Left colon (tissue), 2 donors: ENCODE measurements around the gene ARHGAP24. TPM values are rescaled to one million over a fixed set of nuclear protein-coding genes. Genes with fewer than 3 reads are reported as not detected.

Source experiments
- ATAC-seq: fragments of 200-7000 bp; cut with Tn5 transposase; one replicate; pipeline ENCODE4 v1.9.1; 2020; ENCODE audit warnings: mild to moderate bottlenecking, moderate library complexity
- DNase-seq, 2 donors: peaks; one replicate each; pipeline ENCODE4 v3.0.0-alpha.2; 2020
- intact Hi-C, 2 donors: fragments of 100-400 bp; cut with DNase I in 1 of 2; cut with micrococcal nuclease in 1 of 2; formaldehyde crosslinking; loops; one replicate each; pipeline versions ENCODE4 v1.11.2 to v1.14.0; 2022; cut with DNase I, micrococcal nuclease
- total RNA-seq, 2 donors: library from RNA; stranded (reverse); fragmentation: NEBNext Ultra II Directional; extraction: Animal tissue kit (Norgen Biotek cat#: 25700); gene quantifications; one replicate each; pipeline ENCODE4 v1.2.1, GENCODE V29; 2021
- donor health status: DM: no; HTN: no; CAD: no.
- donor health status: DM: yes; HTN: yes; CAD: no.

ARHGAP24 gene
- total RNA-seq, 2 donors from 2014 or later, result 6.0 to 7.0 TPM

- intact Hi-C loops, result loop anchor here in 1 of 2 donors (2.0 kb wide), 1 partner anchor 601 kb away; no protein-coding TSS in a partner anchor
- ATAC-seq (peak; percentile 84), DNase-seq (no peak)
Observed at GRCh38 chr4:85747882-85748491, 273.0 kb downstream of the ARHGAP24 start.

DNA sequence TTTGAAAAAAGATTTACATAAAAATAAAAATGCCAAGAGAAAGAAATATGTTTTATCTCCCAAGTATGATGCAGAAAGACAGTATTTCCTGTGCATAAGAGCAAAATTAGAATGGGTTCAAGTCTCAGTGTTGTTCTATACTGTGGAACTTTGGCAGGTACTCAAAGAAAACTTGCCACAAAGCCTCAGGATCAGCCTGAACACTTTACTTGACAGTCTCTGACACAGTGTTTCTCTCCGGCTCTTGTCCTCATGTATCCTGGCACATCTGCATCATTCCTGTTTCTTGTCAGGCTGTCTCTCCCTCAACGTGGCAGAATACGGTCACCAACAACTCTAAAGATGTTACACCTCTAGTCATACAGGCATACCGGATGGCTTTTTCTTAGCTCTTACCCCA, 273.7 kb downstream of the ARHGAP24 start:
- no peak for DNase-seq
- no peak for ATAC-seq
- intact Hi-C loops, result no loop called here

DNA sequence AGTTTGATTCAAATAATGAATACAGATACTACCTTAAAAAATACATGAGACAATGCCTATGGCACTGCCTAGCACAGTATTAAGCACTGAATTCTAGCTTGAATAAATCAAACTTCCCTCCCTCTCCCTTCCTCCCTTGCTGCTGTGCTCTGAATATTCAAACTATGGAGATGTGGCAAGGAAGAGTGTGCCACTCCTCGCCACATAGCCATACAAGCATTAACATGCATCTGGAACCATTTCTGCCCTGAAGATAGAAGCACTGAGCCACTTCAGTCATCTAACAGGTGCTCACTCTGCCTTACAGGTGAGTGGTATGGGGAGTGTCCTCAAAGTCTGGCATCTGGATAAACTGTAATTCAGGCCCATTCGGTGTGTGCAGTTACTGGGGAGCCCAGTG, 276.9 kb downstream of the ARHGAP24 start:
- intact Hi-C loops, result no loop called here
- DNase-seq (no peak), ATAC-seq (no peak)

DNA sequence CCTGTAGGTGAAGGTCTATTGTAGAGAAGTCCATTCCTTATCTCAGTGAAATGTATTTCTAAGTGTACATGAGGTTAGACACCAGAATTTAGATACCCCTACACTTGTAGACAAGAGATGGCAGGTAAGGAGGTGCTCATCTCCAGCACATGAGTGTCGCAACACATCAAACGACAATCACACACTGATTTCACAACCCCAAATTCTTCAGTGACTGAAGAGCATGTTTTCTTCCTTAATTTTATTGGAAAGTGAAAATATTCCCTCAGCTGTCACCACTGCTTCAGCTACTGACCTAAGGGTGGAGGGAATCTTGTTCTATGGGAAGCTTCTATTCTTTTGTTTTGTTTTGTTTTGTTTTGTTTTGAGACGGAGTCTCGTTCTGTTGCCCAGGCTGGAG, 280.3 kb downstream of the ARHGAP24 start:
- intact Hi-C loops, result no loop called here
- ATAC-seq, result no peak
- no peak for DNase-seq

DNA sequence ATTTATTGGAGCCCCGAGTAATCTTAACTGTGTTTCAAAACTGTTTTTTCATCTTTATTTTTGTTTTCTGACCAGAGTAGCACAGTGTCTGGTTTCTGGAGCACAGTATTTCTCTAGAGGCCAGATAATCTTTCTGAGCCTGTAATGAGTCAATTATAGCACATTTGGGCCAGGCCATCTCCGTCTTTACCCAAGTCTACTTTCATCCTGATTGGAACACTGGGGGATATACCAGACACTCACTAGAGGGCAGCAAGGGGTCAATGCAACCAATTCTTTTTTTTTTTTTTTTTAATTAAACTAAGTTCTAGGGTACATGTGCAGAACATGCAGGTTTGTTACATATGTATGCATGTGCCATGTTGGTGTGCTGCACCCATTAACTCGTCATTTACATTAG, 282.0 kb downstream of the ARHGAP24 start:
- intact Hi-C loops, result no loop called here
- DNase-seq (no peak), ATAC-seq (no peak)

DNA sequence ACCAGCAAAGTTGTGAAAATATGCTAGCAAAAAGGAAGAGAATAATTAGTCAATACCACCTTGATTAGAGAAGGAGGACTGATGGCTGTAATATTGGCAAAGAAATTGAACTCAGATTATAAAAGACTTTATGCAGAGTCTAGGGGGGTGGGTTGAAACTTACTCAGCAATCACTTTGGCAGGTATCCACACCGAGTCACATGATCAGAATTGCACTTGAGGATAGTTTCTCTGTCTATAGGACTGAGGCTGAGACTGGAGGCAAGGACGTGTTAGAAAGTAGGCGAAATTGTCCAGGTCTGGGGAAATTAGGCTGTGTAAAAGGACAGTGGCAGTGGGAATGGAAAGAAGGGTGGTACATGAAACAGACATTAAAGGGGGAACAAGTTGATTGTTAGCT, 284.4 kb downstream of the ARHGAP24 start:
- DNase-seq (no peak), ATAC-seq (no peak)
- intact Hi-C loops, result no loop called here

- no peak for ATAC-seq
- intact Hi-C loops, result no loop called here
Observed at GRCh38 chr4:85760511-85760910, 285.6 kb downstream of the ARHGAP24 start.

DNA sequence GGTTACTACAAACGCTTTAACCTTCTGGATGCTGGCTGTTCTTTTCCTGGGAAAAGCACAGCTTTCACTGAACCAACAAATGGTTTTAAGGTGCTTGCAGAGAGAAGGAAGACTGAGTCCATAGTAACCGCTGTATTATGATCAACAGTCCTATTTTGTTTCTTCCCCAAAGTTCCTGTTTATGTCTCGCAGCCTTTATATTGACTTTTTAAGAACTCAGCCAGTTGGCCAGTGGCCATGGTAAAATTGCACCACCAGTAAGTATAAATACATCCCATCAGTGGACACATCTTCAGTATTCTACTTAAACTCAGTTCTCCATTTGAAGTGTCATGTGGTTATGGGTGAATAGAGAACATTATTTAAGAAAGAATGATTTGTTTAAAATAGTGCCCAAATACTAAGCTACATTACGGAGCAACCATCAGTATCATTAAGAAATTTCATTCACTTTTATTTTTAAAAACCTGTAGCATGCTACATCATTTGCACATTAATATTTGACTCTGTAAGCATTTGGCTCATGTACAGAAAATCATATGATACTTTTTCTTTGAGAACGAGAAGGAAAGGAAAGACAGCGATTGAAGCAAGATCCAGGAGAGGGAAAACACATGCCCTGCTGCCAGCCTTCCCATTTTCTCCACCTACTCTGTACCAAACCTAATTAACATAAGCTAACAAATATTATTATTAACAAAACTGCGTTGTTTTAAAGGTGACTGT, 287.0 kb downstream of the ARHGAP24 start:
- intact Hi-C loops, result no loop called here
- ATAC-seq (no peak), DNase-seq (peak; percentile 33 to 46)

More at GRCh38 chr4:85760511-85760910, 285.6 kb downstream of the ARHGAP24 start:
- DNase-seq, result no peak

DNA sequence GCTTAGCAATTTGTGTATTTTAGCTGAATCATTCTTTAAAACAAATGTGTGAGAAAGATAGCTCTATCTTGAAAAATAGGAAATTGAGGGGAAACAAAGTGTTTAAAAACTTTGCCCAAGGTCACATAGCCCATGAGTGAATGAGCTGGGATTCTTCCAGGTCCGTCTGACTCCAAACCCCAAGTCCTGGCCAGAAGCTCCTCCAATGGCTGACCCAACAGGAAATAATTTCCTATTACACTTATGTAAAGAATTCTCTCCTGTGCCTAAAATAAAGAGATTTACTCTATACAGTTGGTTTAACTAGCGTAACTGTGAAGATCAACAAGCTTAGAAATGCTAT, 287.6 kb downstream of the ARHGAP24 start:
- intact Hi-C loops, result no loop called here
- ATAC-seq, result no peak
- DNase-seq, result no peak

DNA sequence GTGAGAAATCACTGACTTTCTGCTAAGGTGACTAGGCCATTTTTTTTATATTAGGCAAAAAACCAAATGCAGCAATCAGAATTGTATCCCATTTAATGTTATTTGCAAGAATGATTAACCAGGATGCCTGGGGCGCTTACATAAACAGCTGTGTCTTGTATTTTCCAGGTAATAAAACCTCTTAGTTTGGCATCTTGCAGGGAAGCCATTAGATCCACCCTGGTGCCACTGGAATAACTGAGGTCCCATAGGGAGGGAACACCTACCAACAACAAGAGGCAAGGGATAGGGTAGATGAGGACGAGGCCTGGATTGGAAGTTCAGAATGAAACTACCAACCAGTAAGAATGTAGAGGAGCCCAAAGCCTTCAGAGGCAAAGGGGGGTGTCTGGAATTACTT, 288.3 kb downstream of the ARHGAP24 start:
- no peak for ATAC-seq
- intact Hi-C loops, result no loop called here
- DNase-seq, result no peak

DNA sequence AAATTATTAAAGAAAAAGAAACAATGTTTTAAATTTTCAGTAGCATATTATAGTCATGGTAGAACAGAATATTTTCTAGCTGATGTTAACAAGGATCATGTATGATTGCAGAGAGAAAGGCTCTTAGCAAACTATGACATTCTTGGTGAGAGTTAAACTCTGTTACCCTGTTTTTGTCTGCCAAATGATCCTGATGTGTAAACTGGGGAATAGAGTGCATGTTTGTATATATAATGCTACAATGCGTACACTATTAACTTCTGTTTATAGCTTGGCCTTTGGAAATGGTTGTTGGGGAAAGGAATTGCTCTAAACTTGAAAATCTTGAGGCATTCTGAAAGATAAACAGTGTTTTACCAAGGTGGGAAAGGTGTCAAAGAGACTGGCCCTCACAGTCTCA, 292.7 kb downstream of the ARHGAP24 start:
- no peak for DNase-seq
- ATAC-seq, result no peak
- intact Hi-C loops, result no loop called here

DNA sequence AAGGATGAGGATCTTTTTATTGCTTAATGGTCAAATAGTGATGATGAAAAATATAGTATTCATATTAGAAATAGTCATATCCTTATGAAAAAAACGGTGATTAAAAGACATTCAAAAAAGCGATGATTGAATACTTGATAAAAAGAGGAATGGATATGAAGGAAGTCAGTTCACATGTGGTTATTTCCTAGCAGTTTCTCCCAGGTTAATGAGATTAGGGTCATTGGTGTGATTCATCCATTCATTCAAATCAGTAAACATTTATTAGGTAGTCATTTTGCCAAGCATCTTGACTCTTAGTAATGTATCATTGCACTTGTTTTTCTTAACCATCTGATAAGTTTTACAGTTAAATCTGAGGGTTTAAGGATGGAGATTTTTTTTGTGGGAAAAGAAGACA, 294.1 kb downstream of the ARHGAP24 start:
- no peak for DNase-seq
- intact Hi-C loops, result no loop called here
- no peak for ATAC-seq

GRCh38 chr4:85772470-85772869, 297.5 kb downstream of the ARHGAP24 start:
- ATAC-seq (no peak), DNase-seq (no peak)
- intact Hi-C loops, result no loop called here

GRCh38 chr4:85773372-85773771, 298.4 kb downstream of the ARHGAP24 start:
- ATAC-seq (no peak), DNase-seq (no peak)
- intact Hi-C loops, result no loop called here

DNA sequence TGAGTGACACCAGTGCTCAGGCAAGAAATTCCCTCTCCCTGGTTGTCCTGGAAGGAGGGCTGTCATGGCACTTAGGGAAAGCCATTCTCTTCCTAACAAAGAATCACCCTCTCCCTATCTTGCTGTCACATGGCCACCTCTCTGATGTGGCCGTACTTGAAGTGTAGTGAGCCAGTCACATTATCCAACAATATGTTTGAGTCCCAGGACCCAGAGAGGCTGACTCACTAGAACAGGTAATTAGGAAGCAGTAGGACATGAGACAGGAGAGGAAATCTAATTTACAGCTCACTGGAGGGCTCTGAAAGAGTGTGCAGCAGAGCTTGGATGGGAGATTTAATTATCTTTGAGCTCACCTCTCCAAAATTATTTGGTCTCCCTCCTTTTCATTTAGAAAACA, 299.1 kb downstream of the ARHGAP24 start:
- intact Hi-C loops, result no loop called here
- no peak for DNase-seq
- no peak for ATAC-seq

GRCh38 chr4:85774489-85774888, 299.5 kb downstream of the ARHGAP24 start:
- DNase-seq (no peak), ATAC-seq (no peak)
- intact Hi-C loops, result no loop called here

DNA sequence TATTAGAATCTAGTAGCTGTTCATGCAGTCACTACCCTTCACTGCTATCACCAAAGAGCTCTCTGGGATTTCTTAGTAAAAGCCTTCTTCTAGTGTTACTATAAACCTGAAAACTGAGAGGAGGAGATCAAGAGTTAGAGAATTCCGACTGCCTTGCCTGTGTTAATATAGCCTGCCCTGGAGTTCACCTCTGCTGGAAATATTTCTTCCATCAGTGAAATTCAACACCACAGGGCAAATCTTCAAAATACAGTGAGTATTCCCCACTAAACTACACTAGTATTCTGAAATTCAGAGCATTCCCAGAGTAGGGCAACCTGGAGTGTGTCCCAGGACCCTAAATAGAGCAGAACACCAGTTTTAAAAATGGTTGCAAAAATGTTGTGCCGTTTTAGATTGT, 301.1 kb downstream of the ARHGAP24 start:
- DNase-seq, result no peak

DNA sequence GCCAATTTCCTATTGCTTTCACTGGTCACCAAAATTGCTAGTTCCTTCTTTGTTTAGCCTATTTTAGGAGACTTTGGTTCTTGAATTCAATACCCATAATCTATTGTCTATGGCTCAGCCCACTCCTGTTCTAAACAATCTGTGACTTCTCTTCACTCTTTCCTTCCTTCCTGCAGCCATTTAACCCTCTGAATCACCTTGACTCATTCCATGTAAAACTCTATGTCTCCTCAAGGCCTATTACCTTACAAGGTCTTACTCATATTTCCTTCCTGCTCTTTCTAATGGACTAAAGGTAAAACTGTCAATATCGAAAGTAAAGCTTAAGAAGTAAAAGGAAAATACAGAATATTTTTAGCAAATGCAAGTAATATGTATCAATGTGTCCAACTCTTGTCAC, 301.6 kb downstream of the ARHGAP24 start:
- intact Hi-C loops, result no loop called here
- no peak for ATAC-seq
- DNase-seq, result no peak

More for the DNA sequence above, 301.1 kb downstream of the ARHGAP24 start:
- intact Hi-C loops, result no loop called here
- ATAC-seq, result no peak

DNA sequence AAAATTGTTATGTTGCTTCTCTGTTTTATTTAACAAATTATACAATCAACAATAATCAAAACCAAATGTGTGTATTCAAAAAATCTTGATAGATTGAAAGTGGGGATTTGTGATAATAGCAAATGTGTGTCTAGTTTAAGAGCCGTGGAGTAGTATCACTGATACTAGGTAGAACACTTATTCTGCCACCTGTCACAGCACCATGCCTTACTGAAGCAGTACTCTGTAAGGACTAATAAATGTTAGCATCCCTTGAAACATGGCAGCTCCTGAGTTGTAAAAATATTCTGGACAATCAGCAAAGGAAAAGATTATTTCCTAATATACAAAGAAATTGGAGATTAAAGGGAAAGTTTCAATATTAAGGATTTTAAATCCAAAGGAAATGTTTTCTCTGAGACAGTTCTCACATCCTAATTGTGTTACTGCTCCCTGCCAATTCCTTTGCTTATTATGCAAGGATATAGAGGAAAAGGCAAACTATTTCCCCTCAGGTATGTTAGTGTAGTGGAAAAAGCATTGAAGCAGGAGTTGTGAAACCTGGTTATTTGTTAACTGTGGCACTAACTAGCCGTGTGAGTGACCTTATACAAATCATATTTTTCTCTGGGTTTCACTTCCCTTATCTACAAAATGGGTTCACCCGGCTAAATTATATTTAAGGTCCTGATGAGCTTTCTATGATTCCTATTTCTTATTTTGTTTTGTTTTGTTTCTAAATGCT, 303.1 kb downstream of the ARHGAP24 start:
- ATAC-seq (no peak), DNase-seq (no peak)
- intact Hi-C loops, result no loop called here

GRCh38 chr4:85778632-85779131, 303.7 kb downstream of the ARHGAP24 start:
- ATAC-seq (no peak), DNase-seq (no peak)
- intact Hi-C loops, result no loop called here
